ENCODE results near the gene PEPD. TPM values are rescaled to one million over a fixed set of nuclear protein-coding genes. Genes with fewer than 3 reads are reported as not detected.

Gene PEPD
- total and polyA plus RNA-seq, 10 of the 15 experiments (the other 5 are each of a cell fraction or from before 2014, with no cell fraction given), result 1.4 to 52.0 (median 20.2) TPM

DNA sequence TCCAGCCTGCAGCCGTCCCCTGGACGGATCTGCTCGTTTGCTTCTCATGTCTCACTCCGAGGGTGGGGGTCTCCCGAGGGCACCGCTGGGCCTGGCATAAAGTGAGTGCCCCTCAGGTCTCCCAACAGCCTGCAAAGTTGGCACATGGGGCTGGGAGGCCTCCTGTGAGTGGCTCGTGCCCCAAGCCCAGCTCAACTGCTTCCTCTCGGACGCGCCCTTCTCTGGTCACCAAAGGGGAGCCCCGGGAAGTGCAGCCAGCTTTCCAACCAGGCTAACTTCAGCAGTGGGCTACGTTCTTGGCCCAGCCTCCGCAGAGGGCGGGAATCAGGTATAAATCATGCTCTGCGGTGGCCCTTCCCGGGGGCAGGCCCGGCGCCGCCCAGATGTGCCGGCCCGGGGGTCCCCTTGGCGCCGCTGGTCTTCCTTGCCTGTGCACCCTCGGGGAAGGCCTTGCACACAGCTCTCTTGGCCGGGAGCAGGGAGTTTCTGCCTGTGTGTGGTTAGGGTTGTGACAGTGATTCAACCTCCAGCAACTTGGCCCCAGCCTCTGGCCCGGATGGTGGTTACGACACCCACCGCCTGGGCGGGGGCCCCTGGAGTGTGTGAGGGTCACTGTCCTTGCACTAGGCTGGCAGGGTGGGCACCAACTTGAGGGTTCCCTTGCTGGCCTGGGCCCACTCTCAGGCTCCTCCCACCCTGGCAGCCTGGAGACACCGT, 127.4 kb downstream of the PEPD start:
- Histone ChIP-seq H3K79me2 (ENCODE audit: control insufficient read depth, insufficient read depth, low read length) (no peaks in the 10 kb centered on the region), H3K9me3 (replicated peaks; ENCODE audit: control insufficient read depth, insufficient read depth, low read length) (no peaks in the 10 kb centered on the region), H3K4me3 (no peak overlapping the region), H3K4me2 (ENCODE audit: control insufficient read depth, insufficient read depth) (no peak overlapping the region), H3K36me3 (ENCODE audit: control insufficient read depth in 2 of 2, insufficient read depth in 2 of 2, low read length in 1 of 2) (no peaks in the 10 kb centered on the region), H4K20me1 (ENCODE audit: control insufficient read depth, insufficient read depth) (no peaks in the 10 kb centered on the region), H3K27ac (ENCODE audit: control insufficient read depth, insufficient read depth) (no peak overlapping the region), H3K4me1 (ENCODE audit: control insufficient read depth, insufficient read depth, low read length) (no peaks in the 10 kb centered on the region), H3K27me3 (replicated peaks in 1 of 2; ENCODE audit: control insufficient read depth in 2 of 2, insufficient read depth in 2 of 2, low read length in 1 of 2) (no peaks in the 10 kb centered on the region), H2AFZ (ENCODE audit: control insufficient read depth, low read depth, low read length) (no peak overlapping the region), H3K9ac (ENCODE audit: control insufficient read depth, insufficient read depth, low read length) (no peak overlapping the region)
- in situ Hi-C loops (cut with MboI) (no loop called here), intact Hi-C loops (cut with micrococcal nuclease; ENCODE audit: unreplicated experiment) (no loop called here)
- FAIRE-seq (no peak), DNase-seq (ENCODE audit: low read depth, low spot score) (no peak), ATAC-seq (no peak)
- ChIA-PET RAD21 (ENCODE audit: unreplicated experiment) (no interaction called here), POLR2A (no interaction called here), CTCF (no interaction called here), SMC1A (ENCODE audit: uncharacterized antibody, unreplicated experiment) (no interaction called here)
- 81% methylated on average over 30 of the region's 30 CpGs for WGBS (ENCODE audit: insufficient coverage, insufficient replicate concordance, low lambda C conversion rate, missing lambda C conversion rate)
- BruUV-seq (replicated peaks), result no TSS peak
- TF ChIP-seq HDAC2 (IDR thresholded peaks at IDR 0.05) (no peak), NFYA (IDR thresholded peaks at IDR 0.05; ENCODE audit: borderline replicate concordance, low read depth, low read length) (no peak), ZZZ3 (IDR thresholded peaks at IDR 0.05; ENCODE audit: control insufficient read depth, insufficient read length, low read depth) (no peak), MTA2 (IDR thresholded peaks at IDR 0.05; ENCODE audit: low read depth) (no peak), LARP7 (IDR thresholded peaks at IDR 0.05) (no peak), POLR2A (IDR thresholded peaks at IDR 0.05; ENCODE audit: low read depth, low read length) (no peak), ZNF24 (IDR thresholded peaks at IDR 0.05) (no peak), EED (IDR thresholded peaks at IDR 0.05; ENCODE audit: low read depth) (no peak), MEF2A (IDR thresholded peaks at IDR 0.05; ENCODE audit: insufficient read depth, low read depth, low read length) (no peak), MYB (IDR thresholded peaks at IDR 0.05; ENCODE audit: borderline replicate concordance, low read depth, low read length) (no peak), YBX1 (IDR thresholded peaks at IDR 0.05) (no peak), SMC3 (IDR thresholded peaks at IDR 0.05; ENCODE audit: borderline replicate concordance, low read length) (no peak), ZNF384 (IDR thresholded peaks at IDR 0.05; ENCODE audit: borderline replicate concordance, low read depth, low read length) (no peak)
- TF ChIP-seq, protein P1, sequence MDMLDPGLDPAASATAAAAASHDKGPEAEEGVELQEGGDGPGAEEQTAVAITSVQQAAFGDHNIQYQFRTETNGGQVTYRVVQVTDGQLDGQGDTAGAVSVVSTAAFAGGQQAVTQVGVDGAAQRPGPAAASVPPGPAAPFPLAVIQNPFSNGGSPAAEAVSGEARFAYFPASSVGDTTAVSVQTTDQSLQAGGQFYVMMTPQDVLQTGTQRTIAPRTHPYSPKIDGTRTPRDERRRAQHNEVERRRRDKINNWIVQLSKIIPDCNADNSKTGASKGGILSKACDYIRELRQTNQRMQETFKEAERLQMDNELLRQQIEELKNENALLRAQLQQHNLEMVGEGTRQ (IDR thresholded peaks at IDR 0.05; ENCODE audit: borderline replicate concordance, low read depth, low read length), result no peak
- TF ChIP-seq, protein P2, sequence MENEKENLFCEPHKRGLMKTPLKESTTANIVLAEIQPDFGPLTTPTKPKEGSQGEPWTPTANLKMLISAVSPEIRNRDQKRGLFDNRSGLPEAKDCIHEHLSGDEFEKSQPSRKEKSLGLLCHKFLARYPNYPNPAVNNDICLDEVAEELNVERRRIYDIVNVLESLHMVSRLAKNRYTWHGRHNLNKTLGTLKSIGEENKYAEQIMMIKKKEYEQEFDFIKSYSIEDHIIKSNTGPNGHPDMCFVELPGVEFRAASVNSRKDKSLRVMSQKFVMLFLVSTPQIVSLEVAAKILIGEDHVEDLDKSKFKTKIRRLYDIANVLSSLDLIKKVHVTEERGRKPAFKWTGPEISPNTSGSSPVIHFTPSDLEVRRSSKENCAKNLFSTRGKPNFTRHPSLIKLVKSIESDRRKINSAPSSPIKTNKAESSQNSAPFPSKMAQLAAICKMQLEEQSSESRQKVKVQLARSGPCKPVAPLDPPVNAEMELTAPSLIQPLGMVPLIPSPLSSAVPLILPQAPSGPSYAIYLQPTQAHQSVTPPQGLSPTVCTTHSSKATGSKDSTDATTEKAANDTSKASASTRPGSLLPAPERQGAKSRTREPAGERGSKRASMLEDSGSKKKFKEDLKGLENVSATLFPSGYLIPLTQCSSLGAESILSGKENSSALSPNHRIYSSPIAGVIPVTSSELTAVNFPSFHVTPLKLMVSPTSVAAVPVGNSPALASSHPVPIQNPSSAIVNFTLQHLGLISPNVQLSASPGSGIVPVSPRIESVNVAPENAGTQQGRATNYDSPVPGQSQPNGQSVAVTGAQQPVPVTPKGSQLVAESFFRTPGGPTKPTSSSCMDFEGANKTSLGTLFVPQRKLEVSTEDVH (IDR thresholded peaks at IDR 0.05; ENCODE audit: low read depth, partially characterized antibody), result no peak
- TF ChIP-seq, protein P3, sequence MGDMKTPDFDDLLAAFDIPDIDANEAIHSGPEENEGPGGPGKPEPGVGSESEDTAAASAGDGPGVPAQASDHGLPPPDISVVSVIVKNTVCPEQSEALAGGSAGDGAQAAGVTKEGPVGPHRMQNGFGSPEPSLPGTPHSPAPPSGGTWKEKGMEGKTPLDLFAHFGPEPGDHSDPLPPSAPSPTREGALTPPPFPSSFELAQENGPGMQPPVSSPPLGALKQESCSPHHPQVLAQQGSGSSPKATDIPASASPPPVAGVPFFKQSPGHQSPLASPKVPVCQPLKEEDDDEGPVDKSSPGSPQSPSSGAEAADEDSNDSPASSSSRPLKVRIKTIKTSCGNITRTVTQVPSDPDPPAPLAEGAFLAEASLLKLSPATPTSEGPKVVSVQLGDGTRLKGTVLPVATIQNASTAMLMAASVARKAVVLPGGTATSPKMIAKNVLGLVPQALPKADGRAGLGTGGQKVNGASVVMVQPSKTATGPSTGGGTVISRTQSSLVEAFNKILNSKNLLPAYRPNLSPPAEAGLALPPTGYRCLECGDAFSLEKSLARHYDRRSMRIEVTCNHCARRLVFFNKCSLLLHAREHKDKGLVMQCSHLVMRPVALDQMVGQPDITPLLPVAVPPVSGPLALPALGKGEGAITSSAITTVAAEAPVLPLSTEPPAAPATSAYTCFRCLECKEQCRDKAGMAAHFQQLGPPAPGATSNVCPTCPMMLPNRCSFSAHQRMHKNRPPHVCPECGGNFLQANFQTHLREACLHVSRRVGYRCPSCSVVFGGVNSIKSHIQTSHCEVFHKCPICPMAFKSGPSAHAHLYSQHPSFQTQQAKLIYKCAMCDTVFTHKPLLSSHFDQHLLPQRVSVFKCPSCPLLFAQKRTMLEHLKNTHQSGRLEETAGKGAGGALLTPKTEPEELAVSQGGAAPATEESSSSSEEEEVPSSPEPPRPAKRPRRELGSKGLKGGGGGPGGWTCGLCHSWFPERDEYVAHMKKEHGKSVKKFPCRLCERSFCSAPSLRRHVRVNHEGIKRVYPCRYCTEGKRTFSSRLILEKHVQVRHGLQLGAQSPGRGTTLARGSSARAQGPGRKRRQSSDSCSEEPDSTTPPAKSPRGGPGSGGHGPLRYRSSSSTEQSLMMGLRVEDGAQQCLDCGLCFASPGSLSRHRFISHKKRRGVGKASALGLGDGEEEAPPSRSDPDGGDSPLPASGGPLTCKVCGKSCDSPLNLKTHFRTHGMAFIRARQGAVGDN (IDR thresholded peaks at IDR 0.05), result no peak
